ENCODE measurements around the gene LARGE1.

- no peak for TF ChIP-seq POLR2A (IDR thresholded peaks at IDR 0.05)
- TF ChIP-seq CTCF (IDR thresholded peaks at IDR 0.05 in 8 of 11, conservative IDR thresholded peaks at IDR 0.05 in 3 of 11): no peak
- no peak for TF ChIP-seq POLR2AphosphoS5 (IDR thresholded peaks at IDR 0.05)
Measured at GRCh38 chr22:33232071-33232470, 688.2 kb downstream of the LARGE1 start.
